KMS-11 (cell line): ENCODE results near the gene CILP2.

Experiments
- H2AFZ ChIP-seq: fragments of 200-600 bp; sonication (generic); 2 replicates; pipeline ENCODE4 v1.6.1; 2016; ENCODE audit warnings: antibody characterized with exemption, mixed run types, low read depth
- H3K27ac ChIP-seq: fragments of 200-600 bp; sonication (generic); 2 replicates; pipeline ENCODE4 v1.6.1; 2016; ENCODE audit warnings: mild to moderate bottlenecking, mixed run types
- H3K27me3 ChIP-seq: fragments of 200-600 bp; sonication (generic); 2 replicates; pipeline ENCODE4 v1.6.1; 2017; ENCODE audit warnings: mild to moderate bottlenecking, low read depth, mixed run types, moderate library complexity; ENCODE audit not compliant: insufficient read depth
- H3K36me3 ChIP-seq: fragments of 200-600 bp; sonication (generic); 2 replicates; pipeline ENCODE4 v1.6.1; 2017; ENCODE audit warnings: mild to moderate bottlenecking, mixed run types; ENCODE audit not compliant: insufficient read depth
- H3K4me1 ChIP-seq: fragments of 200-600 bp; sonication (generic); 2 replicates; pipeline ENCODE4 v1.6.1; 2016; ENCODE audit warnings: mild to moderate bottlenecking, low read depth, mixed run types; ENCODE audit not compliant: poor library complexity, severe bottlenecking
- H3K4me2 ChIP-seq: fragments of 200-600 bp; sonication (generic); 2 replicates; pipeline ENCODE4 v1.7.0; 2016; ENCODE audit warnings: mild to moderate bottlenecking, mixed run types
- H3K4me3 ChIP-seq: fragments of 200-600 bp; sonication (generic); IDR thresholded peaks from 2 replicates; pipeline ENCODE4 v1.6.1; 2017; ENCODE audit warnings: low read depth, low read length, mixed read lengths; ENCODE audit not compliant: insufficient read depth
- H3K79me2 ChIP-seq: fragments of 200-600 bp; sonication (generic); 2 replicates; pipeline ENCODE4 v1.6.1; 2016; ENCODE audit warnings: low read depth, mixed run types; ENCODE audit not compliant: insufficient read depth
- H3K9ac ChIP-seq: fragments of 200-600 bp; sonication (generic); 2 replicates; pipeline ENCODE4 v1.6.1; 2016; ENCODE audit warnings: mild to moderate bottlenecking, mixed run types
- H4K20me1 ChIP-seq: fragments of 200-600 bp; sonication (generic); 2 replicates; pipeline ENCODE4 v1.6.1; 2016; ENCODE audit warnings: mild to moderate bottlenecking, mixed run types; ENCODE audit not compliant: insufficient read depth
- CTCF ChIP-seq: fragments of 200-600 bp; sonication (generic); conservative IDR thresholded peaks from 2 replicates; pipeline ENCODE4 v1.6.1; 2017; ENCODE audit warnings: low read depth, mild to moderate bottlenecking, antibody characterized with exemption, low read length, moderate library complexity, mixed read lengths

Gene CILP2

GRCh38 chr19:19563348-19563848 is 25.3 kb downstream of the CILP2 start:
- Histone ChIP-seq H3K27me3 (no peaks in the 10 kb centered on the region), H3K4me1 (no peaks in the 10 kb centered on the region), H3K79me2 (no peaks in the 10 kb centered on the region), H3K27ac (no peak overlapping the region), H3K36me3 (no peaks in the 10 kb centered on the region), H2AFZ (no peak overlapping the region), H3K4me3 (no peak overlapping the region), H3K9ac (no peak overlapping the region), H3K4me2 (no peak overlapping the region), H4K20me1 (no peaks in the 10 kb centered on the region)
- no peak for TF ChIP-seq CTCF

GRCh38 chr19:19566306-19566705 is 28.2 kb downstream of the CILP2 start:
- H4K20me1 ChIP-seq = no peaks in the 10 kb centered on the region
- H3K4me3 ChIP-seq = no peak overlapping the region
- no peak overlapping the region for H2AFZ ChIP-seq
- TF ChIP-seq CTCF = no peak
- no peaks in the 10 kb centered on the region for H3K79me2 ChIP-seq
- no peak overlapping the region for H3K27ac ChIP-seq
- no peaks in the 10 kb centered on the region for H3K4me1 ChIP-seq
- no peak overlapping the region for H3K9ac ChIP-seq
- H3K36me3 ChIP-seq = no peaks in the 10 kb centered on the region
- no peak overlapping the region for H3K4me2 ChIP-seq
- H3K27me3 ChIP-seq = no peaks in the 10 kb centered on the region

GRCh38 chr19:19567391-19567790 is 29.3 kb downstream of the CILP2 start:
- Histone ChIP-seq H3K4me2 (no peak overlapping the region), H2AFZ (no peak overlapping the region), H3K27ac (no peak overlapping the region), H3K4me1 (no peaks in the 10 kb centered on the region), H3K27me3 (no peaks in the 10 kb centered on the region), H3K4me3 (no peak overlapping the region), H3K9ac (no peak overlapping the region), H3K79me2 (no peaks in the 10 kb centered on the region), H3K36me3 (no peaks in the 10 kb centered on the region), H4K20me1 (no peaks in the 10 kb centered on the region)
- no peak for TF ChIP-seq CTCF

- Histone ChIP-seq H3K9ac (no peak overlapping the region), H2AFZ (no peak overlapping the region), H3K27ac (no peak overlapping the region), H4K20me1 (no peaks in the 10 kb centered on the region), H3K4me1 (no peaks in the 10 kb centered on the region), H3K36me3 (no peaks in the 10 kb centered on the region), H3K4me2 (no peak overlapping the region), H3K27me3 (no peaks in the 10 kb centered on the region), H3K79me2 (no peaks in the 10 kb centered on the region), H3K4me3 (no peak overlapping the region)
- TF ChIP-seq CTCF = no peak
Measured at GRCh38 chr19:19568802-19569756, 31.0 kb downstream of the CILP2 start.
